ENCODE measurements around the gene SORT1.
"Not testable (repeated sequence)": the region's sequence is repeated elsewhere in the genome, so short reads cannot be mapped to it uniquely, and the experiment has no call there.

SORT1 gene

GRCh38 chr1:109293026-109293425 is 104.7 kb downstream of the SORT1 start:
- no peak overlapping the region for H3K9ac ChIP-seq (ENCODE audit: low read length in 5 of 5)
- H3K4me3 ChIP-seq (ENCODE audit: low read depth in 1 of 5, low read length in 5 of 5) = no peak overlapping the region
- H3K36me3 ChIP-seq (ENCODE audit: control insufficient read depth in 5 of 5, insufficient read depth in 5 of 5, low read length in 5 of 5) = no peaks in the 10 kb centered on the region
- H3K27ac ChIP-seq (ENCODE audit: low read depth, low read length) = no peak overlapping the region
- no peaks in the 10 kb centered on the region for H3K4me1 ChIP-seq (ENCODE audit: control insufficient read depth in 5 of 5, insufficient read depth in 5 of 5, low read length in 5 of 5)
- H3K27me3 ChIP-seq (ENCODE audit: control insufficient read depth in 5 of 5, insufficient read depth in 4 of 5, low read length in 5 of 5) = peaks cover 0 to 3% (median 0%) of the 10 kb centered on the region in 5 donors
- H3K9me3 ChIP-seq (ENCODE audit: control insufficient read depth in 5 of 5, low read length in 5 of 5) = no peaks in the 10 kb centered on the region

DNA sequence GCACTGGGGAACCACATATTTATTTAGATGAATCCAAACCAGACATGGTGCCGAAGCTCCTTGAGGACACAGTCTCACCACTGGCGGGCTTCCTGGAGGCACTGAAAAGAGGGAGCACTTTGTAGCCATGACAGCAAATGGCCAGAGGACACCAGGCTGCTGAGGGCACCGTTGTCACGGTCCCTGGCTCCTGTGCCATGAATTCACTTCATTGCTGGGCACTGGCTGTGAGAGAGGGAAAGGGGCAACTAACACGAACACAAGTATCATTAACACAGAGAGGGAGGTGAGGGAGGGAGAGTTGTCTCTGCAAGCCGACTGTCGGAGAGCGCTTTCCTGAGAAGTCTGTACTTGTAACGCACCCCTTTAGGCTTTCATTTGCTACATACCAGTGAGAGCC is 105.4 kb downstream of the SORT1 start:
- no peaks in the 10 kb centered on the region for H3K9me3 ChIP-seq (ENCODE audit: control insufficient read depth in 5 of 5, low read length in 5 of 5)
- no peaks in the 10 kb centered on the region for H3K36me3 ChIP-seq (ENCODE audit: control insufficient read depth in 5 of 5, insufficient read depth in 5 of 5, low read length in 5 of 5)
- H3K4me3 ChIP-seq (ENCODE audit: low read depth in 1 of 5, low read length in 5 of 5) = no peak overlapping the region
- no peaks in the 10 kb centered on the region for H3K4me1 ChIP-seq (ENCODE audit: control insufficient read depth in 5 of 5, insufficient read depth in 5 of 5, low read length in 5 of 5)
- no peak overlapping the region for H3K9ac ChIP-seq (ENCODE audit: low read length in 5 of 5)
- no peak overlapping the region for H3K27ac ChIP-seq (ENCODE audit: low read depth, low read length)
- H3K27me3 ChIP-seq (ENCODE audit: control insufficient read depth in 5 of 5, insufficient read depth in 4 of 5, low read length in 5 of 5) = peaks cover 0 to 3% (median 0%) of the 10 kb centered on the region in 5 donors

DNA sequence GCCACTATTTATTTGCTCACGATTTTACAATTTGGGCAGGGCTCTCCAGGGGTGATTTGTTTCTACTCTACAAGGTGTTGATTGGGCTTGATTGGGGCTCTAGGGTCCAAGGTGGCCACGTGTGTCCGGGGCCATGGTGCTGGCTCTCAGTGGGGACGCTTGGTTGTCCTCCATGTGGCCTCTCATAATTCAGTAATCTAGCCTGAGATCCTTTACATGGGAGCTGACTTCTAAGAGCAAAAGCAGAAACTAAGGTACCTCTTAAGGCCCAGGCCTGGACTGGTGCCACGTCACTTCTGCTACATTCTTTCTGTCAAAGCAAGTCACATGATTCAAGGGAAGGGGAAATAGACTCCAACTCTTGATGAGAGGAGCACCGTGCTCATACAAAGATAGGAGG is 106.7 kb downstream of the SORT1 start:
- H3K36me3 ChIP-seq (ENCODE audit: control insufficient read depth in 5 of 5, insufficient read depth in 5 of 5, low read length in 5 of 5) = no peaks in the 10 kb centered on the region
- H3K9me3 ChIP-seq (ENCODE audit: control insufficient read depth in 5 of 5, low read length in 5 of 5) = no peaks in the 10 kb centered on the region
- no peaks in the 10 kb centered on the region for H3K4me1 ChIP-seq (ENCODE audit: control insufficient read depth in 5 of 5, insufficient read depth in 5 of 5, low read length in 5 of 5)
- no peak overlapping the region for H3K27ac ChIP-seq (ENCODE audit: low read depth, low read length)
- no peak overlapping the region for H3K9ac ChIP-seq (ENCODE audit: low read length in 5 of 5)
- peaks cover 0 to 3% (median 0%) of the 10 kb centered on the region in 5 donors for H3K27me3 ChIP-seq (ENCODE audit: control insufficient read depth in 5 of 5, insufficient read depth in 4 of 5, low read length in 5 of 5)
- H3K4me3 ChIP-seq (ENCODE audit: low read depth in 1 of 5, low read length in 5 of 5) = no peak overlapping the region

GRCh38 chr1:109290137-109290536 is 107.6 kb downstream of the SORT1 start:
- Histone ChIP-seq H3K4me3 (ENCODE audit: low read depth in 1 of 5, low read length in 5 of 5) (no peak overlapping the region), H3K27ac (ENCODE audit: low read depth, low read length) (no peak overlapping the region), H3K9ac (ENCODE audit: low read length in 5 of 5) (no peak overlapping the region), H3K9me3 (ENCODE audit: control insufficient read depth in 5 of 5, low read length in 5 of 5) (no peaks in the 10 kb centered on the region), H3K36me3 (ENCODE audit: control insufficient read depth in 5 of 5, insufficient read depth in 5 of 5, low read length in 5 of 5) (no peaks in the 10 kb centered on the region), H3K4me1 (ENCODE audit: control insufficient read depth in 5 of 5, insufficient read depth in 5 of 5, low read length in 5 of 5) (no peaks in the 10 kb centered on the region), H3K27me3 (ENCODE audit: control insufficient read depth in 5 of 5, insufficient read depth in 4 of 5, low read length in 5 of 5) (no peaks in the 10 kb centered on the region)

DNA sequence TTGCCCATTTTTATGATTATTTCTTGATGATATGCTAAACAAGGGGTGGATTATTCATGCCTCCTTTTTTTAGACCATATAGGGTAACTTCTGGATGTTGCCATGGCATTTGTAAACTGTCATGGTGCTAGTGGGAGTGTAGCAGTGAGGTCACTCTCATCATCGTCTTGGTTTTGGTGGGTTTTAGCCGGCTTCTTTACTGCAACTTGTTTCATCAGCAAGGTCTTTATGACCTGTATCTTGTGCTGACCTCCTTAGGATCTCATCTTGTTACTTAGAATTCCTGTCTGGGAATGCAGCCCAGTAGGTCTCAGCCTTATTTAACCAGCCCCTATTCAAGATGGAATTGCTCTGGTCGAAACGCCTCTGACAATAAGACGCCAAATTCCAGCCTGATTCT is 111.0 kb downstream of the SORT1 start:
- H3K27me3 ChIP-seq (ENCODE audit: control insufficient read depth in 5 of 5, insufficient read depth in 4 of 5, low read length in 5 of 5); H3K27ac ChIP-seq (ENCODE audit: low read depth, low read length); H3K9ac ChIP-seq (ENCODE audit: low read length in 5 of 5); H3K36me3 ChIP-seq (ENCODE audit: control insufficient read depth in 5 of 5, insufficient read depth in 5 of 5, low read length in 5 of 5); H3K9me3 ChIP-seq (ENCODE audit: control insufficient read depth in 5 of 5, low read length in 5 of 5); H3K4me3 ChIP-seq (ENCODE audit: low read depth in 1 of 5, low read length in 5 of 5): not testable (repeated sequence)
- peaks cover 2 to 21% (median 20%) of the 10 kb centered on the region in 5 donors for H3K4me1 ChIP-seq (ENCODE audit: control insufficient read depth in 5 of 5, insufficient read depth in 5 of 5, low read length in 5 of 5)

GRCh38 chr1:109283748-109284600 is 113.7 kb downstream of the SORT1 start:
- Histone ChIP-seq H3K9me3 (ENCODE audit: control insufficient read depth in 5 of 5, low read length in 5 of 5) (no peaks in the 10 kb centered on the region), H3K4me3 (ENCODE audit: low read depth in 1 of 5, low read length in 5 of 5) (peak overlapping the region; percentile 66 to 86 (median 81)), H3K4me1 (ENCODE audit: control insufficient read depth in 5 of 5, insufficient read depth in 5 of 5, low read length in 5 of 5) (peaks cover 2 to 24% (median 22%) of the 10 kb centered on the region in 5 donors), H3K27ac (ENCODE audit: low read depth, low read length) (peak overlapping the region; percentile 61), H3K36me3 (ENCODE audit: control insufficient read depth in 5 of 5, insufficient read depth in 5 of 5, low read length in 5 of 5) (no peaks in the 10 kb centered on the region), H3K9ac (ENCODE audit: low read length in 5 of 5) (peak overlapping the region; percentile 11 to 89 (median 81)), H3K27me3 (ENCODE audit: control insufficient read depth in 5 of 5, insufficient read depth in 4 of 5, low read length in 5 of 5) (no peaks in the 10 kb centered on the region)

- Histone ChIP-seq H3K27ac (ENCODE audit: low read depth, low read length) (peak within 1 kb of the TSS; percentile 61), H3K9me3 (ENCODE audit: control insufficient read depth in 5 of 5, low read length in 5 of 5) (no peaks in the 10 kb centered on the region), H3K9ac (ENCODE audit: low read length in 5 of 5) (peak within 1 kb of the TSS; percentile 11 to 89 (median 81)), H3K27me3 (ENCODE audit: control insufficient read depth in 5 of 5, insufficient read depth in 4 of 5, low read length in 5 of 5) (no peaks in the 10 kb centered on the region), H3K4me3 (ENCODE audit: low read depth in 1 of 5, low read length in 5 of 5) (peak within 1 kb of the TSS; percentile 66 to 86 (median 81)), H3K36me3 (ENCODE audit: control insufficient read depth in 5 of 5, insufficient read depth in 5 of 5, low read length in 5 of 5) (no peaks in the 10 kb centered on the region), H3K4me1 (ENCODE audit: control insufficient read depth in 5 of 5, insufficient read depth in 5 of 5, low read length in 5 of 5) (peaks cover 2 to 24% (median 22%) of the 10 kb centered on the region in 5 donors)
These were observed 114.6 kb downstream of the SORT1 start, which contains the start of gene PSRC1 for GRCh38 chr1:109282952-109283747. Gene PSRC1, minus strand, starts transcription at chr1:109283145.

- Histone ChIP-seq H3K9ac (ENCODE audit: low read length in 5 of 5) (peak overlapping the region in 4 of 5 donors; percentile 54 to 89 (median 64)), H3K9me3 (ENCODE audit: control insufficient read depth in 5 of 5, low read length in 5 of 5) (no peaks in the 10 kb centered on the region), H3K27ac (ENCODE audit: low read depth, low read length) (no peak overlapping the region), H3K4me1 (ENCODE audit: control insufficient read depth in 5 of 5, insufficient read depth in 5 of 5, low read length in 5 of 5) (peaks cover 2 to 26% (median 22%) of the 10 kb centered on the region in 5 donors), H3K4me3 (ENCODE audit: low read depth in 1 of 5, low read length in 5 of 5) (peak overlapping the region; percentile 38 to 86 (median 72)), H3K27me3 (ENCODE audit: control insufficient read depth in 5 of 5, insufficient read depth in 4 of 5, low read length in 5 of 5) (no peaks in the 10 kb centered on the region), H3K36me3 (ENCODE audit: control insufficient read depth in 5 of 5, insufficient read depth in 5 of 5, low read length in 5 of 5) (no peaks in the 10 kb centered on the region)
These were observed 115.2 kb downstream of the SORT1 start for GRCh38 chr1:109282497-109282951.

DNA sequence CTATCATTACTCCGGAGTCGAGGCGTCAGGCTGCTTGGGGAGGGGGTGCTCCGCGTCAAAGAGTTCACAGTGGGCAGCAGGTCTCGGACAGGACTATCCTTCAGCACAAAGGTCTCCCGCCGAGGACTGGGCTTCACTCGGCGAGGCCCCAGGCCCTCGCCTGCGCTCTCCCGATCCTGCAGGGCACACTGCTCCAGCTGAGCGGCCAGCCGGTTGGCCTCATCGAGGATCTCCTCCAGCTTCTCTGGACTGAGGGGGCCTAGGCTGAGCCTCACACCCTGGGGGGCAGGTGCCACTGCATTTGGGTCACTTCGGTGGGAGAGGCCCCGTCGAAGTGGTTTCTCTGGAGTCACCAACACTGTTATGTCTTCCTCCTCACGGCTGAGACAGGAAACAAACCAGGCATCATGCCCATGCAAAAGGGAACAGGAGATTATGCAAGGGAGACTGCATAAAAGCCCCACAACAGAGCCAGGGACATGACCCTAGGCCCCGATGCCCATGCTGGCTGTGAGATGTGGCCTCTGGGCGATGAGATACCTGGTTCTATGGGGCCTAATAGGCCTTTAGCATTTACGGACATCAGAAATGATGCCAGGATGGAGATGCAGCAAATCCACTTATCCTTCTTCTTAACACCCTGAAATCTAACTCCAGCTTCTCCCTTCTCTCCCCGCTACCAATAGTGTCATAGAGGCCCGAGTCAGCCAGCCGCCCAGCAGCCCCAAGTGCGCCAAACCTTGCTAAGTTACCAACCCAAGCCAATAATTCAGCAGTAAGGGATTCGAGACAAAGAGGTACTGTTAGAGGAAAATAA is 115.8 kb downstream of the SORT1 start:
- Histone ChIP-seq H3K9ac (ENCODE audit: low read length in 5 of 5) (peak overlapping the region in 2 of 5 donors; percentile 55 to 73), H3K4me1 (ENCODE audit: control insufficient read depth in 5 of 5, insufficient read depth in 5 of 5, low read length in 5 of 5) (peaks cover 2 to 30% (median 24%) of the 10 kb centered on the region in 5 donors), H3K4me3 (ENCODE audit: low read depth in 1 of 5, low read length in 5 of 5) (peak overlapping the region in 3 of 5 donors; percentile 29 to 81 (median 72))

More for the DNA sequence above, 115.8 kb downstream of the SORT1 start:
- Histone ChIP-seq H3K9me3 (ENCODE audit: control insufficient read depth in 5 of 5, low read length in 5 of 5) (no peaks in the 10 kb centered on the region), H3K27me3 (ENCODE audit: control insufficient read depth in 5 of 5, insufficient read depth in 4 of 5, low read length in 5 of 5) (no peaks in the 10 kb centered on the region), H3K36me3 (ENCODE audit: control insufficient read depth in 5 of 5, insufficient read depth in 5 of 5, low read length in 5 of 5) (no peaks in the 10 kb centered on the region), H3K27ac (ENCODE audit: low read depth, low read length) (no peak overlapping the region)
